Kidney capillary endothelial cell (primary cell): ENCODE data around the gene SLC2A11.
"Not testable (repeated sequence)": the region's sequence is repeated elsewhere in the genome, so short reads cannot be mapped to it uniquely, and the experiment has no call there.

Source experiments
- DNase-seq: peaks from one replicate; pipeline ENCODE4 v3.0.0-alpha.2; 2018; ENCODE audit warnings: low spot score

The SLC2A11 gene

DNA sequence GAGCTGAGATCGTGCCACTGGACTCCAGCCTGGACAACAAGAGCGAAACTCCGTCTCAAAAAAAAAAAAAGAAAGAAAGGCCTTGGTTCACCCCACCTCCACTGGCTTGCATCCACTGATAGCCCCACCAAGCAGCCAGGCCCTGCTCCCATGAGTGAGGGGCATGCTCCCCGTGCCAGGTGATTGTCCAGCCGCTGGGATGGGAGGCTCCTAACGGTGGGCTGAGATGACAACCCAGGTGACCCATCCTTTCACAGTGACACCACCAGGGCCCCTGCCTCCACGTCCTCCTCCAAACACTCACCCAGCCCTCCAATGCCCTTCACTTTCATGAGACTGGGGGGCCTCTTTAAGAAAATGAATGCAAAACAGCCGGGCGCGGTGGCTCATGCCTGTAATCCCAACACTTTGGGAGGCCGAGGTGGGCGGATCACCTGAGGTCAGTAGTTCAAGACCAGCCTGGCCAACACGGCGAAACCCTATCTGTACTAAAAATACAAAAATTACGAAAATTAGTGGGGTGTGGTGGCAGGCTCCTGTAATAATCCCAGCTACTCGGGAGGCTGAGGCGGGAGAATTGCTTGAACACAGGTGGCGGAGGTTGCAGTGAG, 10.3 kb upstream of the SLC2A11 start:
- no peak for DNase-seq

DNA sequence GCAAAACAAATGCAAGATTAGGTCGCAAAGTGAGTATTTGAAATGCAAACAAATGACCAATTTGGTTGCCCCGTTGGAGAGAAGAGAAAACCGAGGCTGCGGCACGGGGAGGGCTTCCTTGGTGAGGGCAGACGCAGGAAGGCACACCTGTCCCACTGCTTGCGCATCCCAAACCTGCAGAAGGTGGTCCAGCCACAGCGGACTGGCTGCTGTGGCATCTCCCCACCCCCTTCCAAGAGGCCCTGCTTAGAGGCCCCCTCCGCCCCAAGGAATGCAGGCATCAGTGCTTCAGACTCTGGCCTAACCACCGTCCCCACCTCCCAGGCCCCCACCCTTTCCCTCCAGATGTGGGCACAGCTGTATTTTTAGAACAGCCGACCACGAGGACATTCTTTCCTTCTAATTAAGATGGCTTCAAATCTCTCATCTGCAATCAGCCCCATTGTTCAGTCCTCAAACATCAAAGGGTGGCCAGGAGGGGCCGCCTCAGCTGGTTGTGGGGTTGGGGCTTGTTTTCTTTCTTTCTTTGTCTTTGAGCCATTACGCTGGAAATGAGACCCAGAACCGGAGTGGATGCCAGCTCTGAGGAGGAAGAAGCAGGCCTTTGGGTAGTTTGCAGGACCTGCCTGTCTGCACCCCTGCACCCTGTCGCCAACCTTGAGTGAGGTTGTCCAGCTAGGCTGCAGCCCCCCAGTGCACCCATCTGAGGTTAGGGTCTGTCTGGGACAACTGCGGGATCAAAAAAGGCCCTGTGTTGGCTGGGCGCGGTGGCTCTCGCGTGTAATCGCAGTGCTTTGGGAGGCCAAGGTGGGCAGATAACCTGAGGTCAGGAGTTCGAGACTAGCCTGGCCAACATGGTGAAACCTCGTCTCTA, 9.4 kb upstream of the SLC2A11 start:
- DNase-seq: no peak

DNA sequence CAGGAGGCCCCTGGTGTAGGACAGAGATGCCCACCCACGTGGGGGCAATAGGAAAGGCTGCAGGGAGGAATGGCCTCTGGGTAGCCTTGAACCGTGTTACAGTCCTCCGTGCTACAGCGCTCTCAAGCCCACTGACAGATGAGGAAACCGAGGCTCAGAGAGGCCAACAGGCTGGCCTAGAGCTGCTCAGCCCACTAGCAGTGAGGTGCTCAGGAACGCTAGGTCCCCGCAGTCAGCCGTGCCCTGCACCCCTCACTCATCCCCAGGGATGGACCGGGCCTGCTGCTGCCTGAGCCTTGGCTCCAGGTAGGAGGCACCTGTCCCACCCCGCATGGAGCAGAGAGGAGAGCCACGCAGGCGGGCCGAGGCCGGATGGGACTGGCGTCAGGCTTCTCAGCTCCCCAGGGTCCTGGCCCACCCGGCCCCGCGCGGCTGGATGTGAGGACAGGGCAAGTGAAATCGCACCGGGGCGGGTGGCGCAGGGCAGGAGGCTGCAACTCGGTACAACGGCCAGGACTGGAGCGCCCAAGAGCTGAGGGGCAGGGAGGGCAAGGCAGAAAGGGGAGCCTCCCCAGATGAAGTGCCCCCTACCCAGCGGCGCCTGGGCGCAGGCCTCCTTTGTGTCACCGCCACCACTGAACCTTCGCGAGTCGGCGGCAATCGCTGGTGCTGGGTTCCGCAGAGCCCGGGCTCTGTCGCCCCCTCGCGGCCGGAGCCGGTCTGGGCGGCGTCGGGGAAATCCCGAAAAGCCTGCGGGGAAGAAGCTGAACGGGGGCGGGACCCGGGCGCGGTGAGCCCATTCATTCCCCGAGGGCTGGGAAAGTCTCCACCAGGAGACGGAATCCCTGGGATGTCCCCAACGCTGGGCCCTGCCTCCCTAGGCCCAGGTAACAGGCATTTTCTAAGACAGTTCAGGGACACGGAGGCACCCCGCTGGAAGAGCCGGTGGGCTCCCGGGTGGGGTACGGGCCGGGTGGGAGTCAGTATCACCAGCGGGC, 8.4 kb upstream of the SLC2A11 start:
- DNase-seq: peak; percentile 66

DNA sequence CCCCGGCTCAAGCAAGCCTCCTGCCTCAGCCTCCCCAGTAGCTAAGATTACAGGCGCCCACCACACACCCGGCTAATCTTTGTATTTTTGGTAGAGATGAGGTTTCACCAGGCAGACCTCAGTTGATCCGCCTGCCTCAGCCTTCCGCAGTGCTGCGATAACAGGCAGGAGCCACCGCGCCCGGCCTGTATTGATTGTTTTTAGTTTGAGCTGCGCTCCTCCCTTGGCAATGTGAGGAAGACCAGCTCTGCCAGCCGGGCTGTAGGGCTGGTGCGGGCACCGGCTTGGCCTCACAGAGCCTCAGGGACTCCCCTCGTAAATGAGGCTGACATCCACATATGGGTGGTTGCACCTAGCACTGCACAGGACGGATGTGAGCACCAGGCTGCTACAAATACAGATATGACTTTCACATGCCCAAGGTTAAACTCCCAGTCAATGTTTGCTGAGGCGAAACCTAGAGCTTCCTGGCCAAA, 7.5 kb upstream of the SLC2A11 start:
- DNase-seq: no peak

DNA sequence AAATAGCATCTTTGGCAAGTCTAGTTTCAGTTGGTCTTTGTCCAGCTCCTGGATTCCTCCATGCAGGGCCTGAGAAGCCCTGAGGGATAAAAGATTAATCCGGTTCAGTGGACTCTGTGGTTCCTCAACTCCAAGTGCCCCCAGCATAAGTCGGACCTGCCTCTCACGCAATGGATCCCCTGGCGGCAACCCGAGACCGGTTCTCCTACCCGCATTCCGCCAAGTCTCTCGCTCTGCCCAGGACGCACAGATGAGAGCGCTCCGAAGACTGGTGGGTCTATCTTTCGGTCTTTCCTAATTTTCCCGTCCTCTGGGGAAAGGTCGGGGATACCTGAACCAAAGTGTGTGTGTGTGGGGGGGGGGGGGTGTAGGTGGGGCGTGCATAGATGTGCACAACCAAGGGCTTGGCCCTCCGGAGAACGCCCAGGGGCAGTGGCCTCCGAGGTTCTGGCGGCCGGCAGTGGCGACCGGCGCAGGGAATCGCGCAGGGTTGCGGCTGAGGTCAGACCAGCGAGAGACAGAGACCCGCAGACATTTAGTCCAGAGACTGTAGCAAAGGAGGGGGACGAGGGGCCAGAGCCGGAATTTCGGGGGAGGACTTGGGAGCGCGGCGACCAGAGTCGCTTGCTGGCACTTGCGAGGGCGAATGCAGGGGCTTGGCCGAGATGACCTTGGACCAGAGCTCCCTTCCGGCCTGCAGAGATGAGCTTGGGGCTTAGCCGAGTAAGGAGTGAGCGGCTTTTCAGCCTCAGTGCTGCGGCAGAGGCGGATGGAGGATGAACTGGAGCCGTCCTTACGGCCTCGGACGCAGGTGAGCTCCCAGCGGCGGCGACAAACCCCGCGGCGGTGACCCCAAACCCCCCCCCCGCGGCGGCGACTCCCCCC, 712 bp upstream of the SLC2A11 start:
- DNase-seq: peak; percentile 44

DNA sequence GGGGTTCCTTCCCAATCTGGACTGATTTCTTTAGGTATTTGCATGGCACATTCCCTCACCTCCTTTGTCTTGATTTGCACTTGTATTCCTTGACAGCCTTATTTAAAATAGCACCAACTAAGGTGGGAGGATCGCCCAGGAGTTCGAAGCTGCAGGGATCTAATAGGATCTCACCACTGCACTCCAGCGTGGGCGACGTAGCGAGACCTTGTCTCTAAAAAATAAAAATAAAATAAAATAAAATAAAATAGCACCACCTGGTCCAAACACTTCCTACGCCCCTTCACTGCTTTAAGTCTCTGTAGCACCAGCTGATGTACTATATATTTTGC, 775 bp downstream of the SLC2A11 start:
- no peak for DNase-seq

DNA sequence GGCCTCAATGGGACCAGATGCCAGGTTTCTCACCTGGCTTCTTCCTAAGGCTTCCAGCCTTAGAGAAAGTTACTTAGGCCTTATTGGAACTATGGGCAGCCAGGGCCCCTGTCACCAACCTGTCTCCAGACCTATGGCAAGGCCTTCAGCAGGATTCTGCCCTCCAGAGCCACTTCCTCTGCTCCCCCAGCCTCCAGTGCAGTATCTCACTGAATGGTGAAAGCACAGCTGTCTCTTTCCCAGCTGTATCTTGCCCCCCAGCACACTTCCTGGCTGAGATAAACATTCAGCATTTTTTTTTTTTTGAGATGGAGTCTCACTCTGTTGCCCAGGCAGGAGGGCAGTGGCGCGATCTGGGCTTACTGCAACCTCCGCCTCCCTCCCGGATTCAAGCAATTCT, 1.5 kb downstream of the SLC2A11 start:
- DNase-seq: no peak

DNA sequence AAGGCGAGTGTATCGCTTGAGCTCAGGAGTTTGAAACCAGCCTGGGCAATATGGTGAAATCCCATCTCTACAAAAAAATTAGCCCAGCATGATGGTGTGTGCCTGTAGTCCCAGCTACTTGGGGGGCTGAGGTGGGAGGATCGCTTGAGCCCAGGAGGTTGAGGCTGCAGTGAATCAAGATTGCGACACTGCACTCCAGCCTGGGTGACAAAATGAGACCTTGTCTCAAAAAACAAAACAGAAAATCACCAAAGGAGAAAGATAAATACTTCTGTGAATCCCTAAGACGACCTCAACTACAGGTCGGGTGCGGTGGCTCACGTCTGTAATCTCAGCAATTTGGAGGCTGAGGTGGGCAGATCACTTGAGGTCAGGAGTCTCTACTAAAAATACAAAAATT, 2.5 kb downstream of the SLC2A11 start:
- DNase-seq: not testable (repeated sequence)

DNA sequence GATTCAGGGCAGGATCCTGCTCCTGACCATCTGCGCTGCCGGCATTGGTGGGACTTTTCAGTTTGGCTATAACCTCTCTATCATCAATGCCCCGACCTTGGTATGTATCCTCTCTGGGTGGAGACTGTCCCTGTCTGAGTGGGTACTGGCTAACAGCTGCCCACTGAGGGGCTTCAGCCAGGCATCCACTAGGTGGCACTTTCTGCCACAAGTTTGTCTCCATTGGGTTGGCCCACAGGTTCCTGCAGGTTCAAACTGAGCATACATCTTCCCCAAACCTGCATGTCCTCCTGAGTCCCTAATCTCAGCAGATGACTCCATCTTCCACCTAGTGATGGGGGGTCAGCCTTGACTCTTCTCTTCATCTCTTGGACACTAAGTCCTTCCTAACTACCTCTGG, 4.4 kb downstream of the SLC2A11 start:
- DNase-seq: peak; percentile 32

DNA sequence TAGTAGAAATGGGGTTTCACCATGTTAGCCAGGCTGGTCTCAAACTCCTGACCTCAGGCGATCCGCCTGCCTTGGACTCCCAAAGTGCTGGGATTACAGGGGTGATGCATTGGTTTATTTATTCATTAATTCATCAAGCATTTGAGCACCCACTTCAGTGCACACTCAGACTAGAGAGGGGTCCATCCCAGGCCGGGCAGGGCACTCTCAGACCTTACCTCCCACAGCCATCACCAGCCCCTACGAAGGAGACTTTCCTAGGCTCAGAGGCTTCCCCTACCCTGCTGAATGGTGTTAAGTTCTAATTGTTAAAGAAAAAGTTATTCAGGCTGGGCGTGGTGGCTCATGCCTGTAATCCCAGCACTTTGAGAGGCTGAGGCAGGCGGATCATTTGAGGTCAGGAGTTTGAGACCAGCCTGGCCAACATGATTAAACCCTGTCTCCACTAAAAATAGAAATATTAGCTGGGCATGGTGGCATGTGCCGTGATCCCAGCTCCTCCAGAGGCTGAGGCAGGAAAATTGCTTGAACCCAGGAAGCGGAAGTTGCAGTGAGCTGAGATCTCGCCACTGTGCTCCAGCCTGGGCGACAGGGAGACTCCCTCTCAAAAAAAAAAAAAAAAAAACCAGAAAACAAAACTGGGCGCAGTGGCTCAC, 7.0 kb downstream of the SLC2A11 start:
- DNase-seq: not testable (repeated sequence)

DNA sequence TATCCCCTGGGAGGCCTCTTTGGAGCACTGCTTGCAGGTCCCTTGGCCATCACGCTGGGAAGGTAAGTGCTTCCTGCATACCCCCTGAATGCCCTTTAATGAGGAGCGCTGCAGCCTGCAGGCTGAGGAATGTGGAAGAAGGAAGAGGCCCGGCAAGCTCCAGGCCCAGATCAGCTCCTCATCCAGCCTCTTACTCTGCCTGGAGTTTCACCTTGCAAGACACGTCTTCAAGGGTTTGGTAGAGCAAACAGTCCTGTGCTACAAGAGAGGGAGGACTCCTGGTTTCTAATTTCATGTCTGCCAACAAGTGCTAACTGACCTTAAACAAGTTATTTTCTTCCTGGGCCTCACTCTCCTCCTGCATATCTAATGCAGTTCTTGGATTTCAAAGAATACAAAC, 10.9 kb downstream of the SLC2A11 start:
- no peak for DNase-seq

DNA sequence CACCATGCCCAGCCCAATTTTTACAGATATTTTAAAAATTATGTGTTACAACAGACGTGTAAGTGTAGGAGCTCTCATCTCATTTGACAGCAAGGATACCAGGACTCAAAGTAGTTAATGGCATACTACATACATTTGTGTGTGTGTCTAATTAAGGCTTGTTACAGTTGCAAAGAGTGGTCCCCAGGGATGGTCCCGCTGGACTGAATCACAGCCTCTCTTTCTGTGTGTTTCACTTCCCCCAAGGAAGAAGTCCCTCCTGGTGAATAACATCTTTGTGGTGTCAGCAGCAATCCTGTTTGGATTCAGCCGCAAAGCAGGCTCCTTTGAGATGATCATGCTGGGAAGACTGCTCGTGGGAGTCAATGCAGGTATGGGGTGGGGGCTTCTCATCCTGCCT, 17.2 kb downstream of the SLC2A11 start:
- no peak for DNase-seq

DNA sequence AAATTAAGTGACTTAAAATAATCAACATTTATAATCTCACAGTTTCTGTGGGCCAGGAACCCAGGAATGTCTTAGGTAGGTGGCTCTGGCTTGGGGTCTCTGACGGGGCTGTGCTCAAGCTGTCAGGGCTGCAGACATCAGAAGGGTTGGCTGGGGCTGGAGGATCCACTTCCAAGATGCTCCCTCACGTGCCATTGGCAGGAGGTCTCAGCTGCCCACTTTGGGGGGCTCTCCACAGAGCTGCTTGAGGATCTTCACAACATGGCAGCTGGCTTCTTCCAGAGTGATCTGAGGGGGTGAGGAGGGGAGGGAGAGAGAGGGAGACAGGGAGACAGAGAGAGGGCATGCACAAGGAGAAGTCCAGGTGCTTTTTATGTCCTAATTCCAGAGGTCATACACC, 18.1 kb downstream of the SLC2A11 start:
- no peak for DNase-seq

DNA sequence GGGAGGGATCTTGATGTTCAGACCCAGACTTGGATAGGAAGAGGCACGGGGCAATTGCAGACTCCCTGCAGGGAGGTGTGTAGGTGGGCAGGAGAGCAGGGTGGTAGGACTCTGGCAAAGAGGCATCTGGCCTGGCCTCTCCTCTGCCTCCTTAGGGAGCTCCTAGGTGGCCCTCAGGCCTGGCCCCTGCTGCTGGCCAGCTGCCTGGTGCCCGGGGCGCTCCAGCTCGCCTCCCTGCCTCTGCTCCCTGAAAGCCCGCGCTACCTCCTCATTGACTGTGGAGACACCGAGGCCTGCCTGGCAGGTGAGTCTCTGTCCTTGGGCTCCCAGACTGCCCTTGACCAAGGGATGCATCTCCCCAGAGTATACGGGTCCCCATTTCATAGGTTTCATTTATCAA, 19.9 kb downstream of the SLC2A11 start:
- no peak for DNase-seq

DNA sequence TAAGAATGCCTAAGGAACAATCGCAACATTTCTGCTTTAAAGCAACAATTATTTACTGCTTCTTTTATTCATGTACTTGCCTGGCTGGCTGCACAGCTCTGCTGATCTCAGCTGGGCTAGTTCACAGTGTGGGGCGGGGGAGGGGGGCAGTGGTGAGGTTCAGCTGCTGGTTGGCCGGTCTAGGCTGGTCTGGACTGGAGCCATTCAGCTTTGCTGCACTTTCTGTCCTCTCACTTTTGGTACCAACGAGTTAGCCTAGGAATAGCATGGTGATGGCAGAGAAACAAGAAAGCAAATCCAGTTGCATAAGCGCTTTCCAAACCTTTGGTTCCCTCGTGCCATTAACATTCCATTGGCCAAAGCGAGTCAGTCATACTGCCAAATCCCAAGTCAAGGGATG, 20.5 kb downstream of the SLC2A11 start:
- no peak for DNase-seq

DNA sequence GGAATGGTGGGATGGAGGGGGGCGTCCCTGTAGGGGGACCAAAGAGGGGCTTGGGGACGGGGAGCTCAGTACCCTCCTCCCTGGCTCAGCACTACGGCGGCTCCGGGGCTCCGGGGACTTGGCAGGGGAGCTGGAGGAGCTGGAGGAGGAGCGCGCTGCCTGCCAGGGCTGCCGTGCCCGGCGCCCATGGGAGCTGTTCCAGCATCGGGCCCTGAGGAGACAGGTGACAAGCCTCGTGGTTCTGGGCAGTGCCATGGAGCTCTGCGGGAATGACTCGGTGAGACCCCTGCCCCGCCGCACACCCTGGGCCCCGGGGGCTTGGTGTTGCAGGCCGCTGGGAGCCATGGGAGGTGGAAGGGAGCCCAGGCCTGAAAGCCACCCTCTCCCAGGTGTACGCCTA, 24.7 kb downstream of the SLC2A11 start:
- no peak for DNase-seq

DNA sequence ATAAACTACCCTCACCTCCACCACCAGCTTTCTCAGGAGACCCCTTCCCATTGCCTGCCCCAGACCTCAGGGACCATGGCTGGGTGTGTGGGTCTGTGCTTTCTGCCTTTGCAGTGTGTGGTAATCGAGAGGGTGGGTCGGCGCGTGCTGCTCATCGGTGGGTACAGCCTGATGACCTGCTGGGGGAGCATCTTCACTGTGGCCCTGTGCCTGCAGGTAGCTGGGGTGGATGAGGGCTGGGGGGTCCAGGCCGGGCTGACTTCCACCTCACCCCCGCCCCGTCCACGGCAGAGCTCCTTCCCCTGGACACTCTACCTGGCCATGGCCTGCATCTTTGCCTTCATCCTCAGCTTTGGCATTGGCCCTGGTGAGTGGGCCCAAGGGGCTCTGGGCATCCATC, 26.0 kb downstream of the SLC2A11 start:
- DNase-seq: no peak

DNA sequence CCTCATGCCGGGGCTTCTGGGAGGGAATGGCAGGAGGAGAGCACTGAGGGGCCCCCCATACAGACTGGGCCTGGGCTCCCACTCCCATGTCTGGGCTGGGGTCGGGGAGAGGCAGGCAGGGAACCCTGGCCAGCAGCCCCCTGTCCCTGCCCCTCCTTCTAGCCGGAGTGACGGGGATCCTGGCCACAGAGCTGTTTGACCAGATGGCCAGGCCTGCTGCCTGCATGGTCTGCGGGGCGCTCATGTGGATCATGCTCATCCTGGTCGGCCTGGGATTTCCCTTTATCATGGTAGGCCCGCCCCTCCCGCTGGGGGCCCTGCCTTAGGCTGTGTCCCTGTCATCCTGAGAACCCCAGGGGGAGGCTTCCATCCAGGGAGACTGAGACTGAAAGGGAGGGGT, 26.5 kb downstream of the SLC2A11 start:
- DNase-seq: no peak

DNA sequence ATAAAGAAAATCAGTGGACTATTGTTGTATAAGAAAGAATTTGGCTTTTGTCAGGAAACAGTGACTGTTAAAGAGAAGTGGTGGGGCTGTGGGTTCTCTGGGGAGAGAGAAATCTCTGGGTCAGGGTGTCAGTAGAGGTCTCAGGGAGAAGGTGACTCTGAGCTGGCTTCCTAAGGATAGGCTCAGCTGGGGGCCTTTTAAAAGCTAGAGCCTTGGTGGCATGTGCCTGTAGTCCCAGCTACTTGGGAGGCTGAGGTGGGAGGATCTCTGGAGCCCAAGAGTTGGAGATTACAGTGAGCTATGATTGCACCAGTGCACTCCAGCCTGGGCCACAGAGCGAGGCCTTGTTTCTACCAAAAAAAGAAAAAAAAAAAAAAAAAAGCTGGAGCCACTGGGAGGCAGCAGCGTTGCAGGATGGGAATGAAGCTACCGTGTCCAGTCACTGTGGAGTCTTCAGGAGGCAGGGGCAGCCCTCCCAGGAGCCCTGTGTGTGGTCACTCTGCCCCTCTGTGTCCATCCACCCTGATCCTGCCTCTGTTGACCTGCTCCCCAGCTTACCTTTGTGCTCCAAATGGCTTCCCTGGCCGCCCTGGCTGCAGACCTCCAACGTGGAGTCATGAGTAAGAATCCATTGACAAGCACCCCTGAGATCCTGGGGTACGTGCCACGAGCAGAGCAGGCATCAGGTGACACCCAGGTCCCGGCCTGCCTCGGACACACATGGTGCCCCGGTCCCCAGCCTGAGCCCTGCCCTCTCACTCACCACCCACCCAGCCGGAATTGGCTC, 31.1 kb downstream of the SLC2A11 start:
- peak; percentile 7 for DNase-seq

DNA sequence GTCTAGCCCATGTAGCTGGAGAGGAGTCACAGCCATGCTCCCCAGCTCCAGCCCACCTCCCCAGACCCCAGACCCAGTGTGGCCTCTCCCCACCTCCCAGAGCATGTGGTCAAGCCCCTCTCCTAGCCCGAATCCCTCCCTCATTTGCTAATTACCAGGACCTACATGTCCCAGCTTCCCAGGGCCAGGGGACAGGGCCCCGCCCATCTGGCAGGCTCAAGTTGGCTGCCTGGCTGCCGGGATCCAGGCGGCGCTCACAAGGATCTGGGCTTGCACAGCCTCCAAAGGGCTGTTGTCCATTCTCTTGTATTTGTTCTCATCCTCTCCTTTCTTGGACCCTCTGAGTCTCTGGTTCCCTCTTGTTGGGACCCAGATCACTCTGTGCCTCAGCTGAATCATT, 31.9 kb downstream of the SLC2A11 start:
- DNase-seq: no peak
